Muscle of leg (tissue), 11 donors: ENCODE measurements around the gene TACC2. TPM values are rescaled to one million over a fixed set of nuclear protein-coding genes. Genes with fewer than 3 reads are reported as not detected.
"Not testable (repeated sequence)": the region's sequence is repeated elsewhere in the genome, so short reads cannot be mapped to it uniquely, and the experiment has no call there.

Source experiments
- DNase-seq: peaks from one replicate; pipeline ENCODE4 v3.0.0; 2013
- H3K27ac ChIP-seq: one replicate; pipeline ENCODE4 v1.5.1; 2013; ENCODE audit warnings: mild to moderate bottlenecking, low read length, control low read depth
- H3K27me3 ChIP-seq: one replicate; pipeline ENCODE4 v1.6.1; 2013; ENCODE audit warnings: low read length; ENCODE audit not compliant: control insufficient read depth, insufficient read depth
- H3K36me3 ChIP-seq: one replicate; pipeline ENCODE4 v1.6.1; 2013; ENCODE audit warnings: low read length; ENCODE audit not compliant: control insufficient read depth, insufficient read depth
- H3K4me1 ChIP-seq: one replicate; pipeline ENCODE4 v1.6.1; 2013; ENCODE audit warnings: low read length; ENCODE audit not compliant: control insufficient read depth, insufficient read depth
- H3K4me3 ChIP-seq: one replicate; pipeline ENCODE4 v1.5.1; 2013; ENCODE audit warnings: low read length, control low read depth
- H3K9me3 ChIP-seq: replicated peaks from 2 replicates; pipeline ENCODE4 v1.6.1; 2013; ENCODE audit warnings: low read depth, low read length; ENCODE audit not compliant: control insufficient read depth
- WGBS: methylation state at CpG from one replicate; pipeline ENCODE4 v1.1.5; 2013; ENCODE audit warnings: missing lambda C conversion rate; ENCODE audit not compliant: insufficient coverage; 5-methylcytosine and 5-hydroxymethylcytosine counted together
- polyA plus RNA-seq, 8 donors: library from polyadenylated mRNA; unstranded; fragments of 120-200 nt; gene quantifications; one replicate each; pipeline versions ENCODE4 v1.2.1 to v1.2.3, GENCODE V29; 2013; ENCODE audit warnings: inconsistent platforms in 1 of 8, low replicate concordance in 1 of 8; ENCODE audit not compliant: insufficient read length in 8 of 8, insufficient read depth in 1 of 8
- total RNA-seq: library from RNA; stranded (reverse); fragments of 120-200 nt; gene quantifications from one replicate; pipeline ENCODE4 v1.2.4, GENCODE V29; 2013

TACC2 gene
- total and polyA plus RNA-seq, 9 donors = 53.6 to 132 (median 104) TPM

DNA sequence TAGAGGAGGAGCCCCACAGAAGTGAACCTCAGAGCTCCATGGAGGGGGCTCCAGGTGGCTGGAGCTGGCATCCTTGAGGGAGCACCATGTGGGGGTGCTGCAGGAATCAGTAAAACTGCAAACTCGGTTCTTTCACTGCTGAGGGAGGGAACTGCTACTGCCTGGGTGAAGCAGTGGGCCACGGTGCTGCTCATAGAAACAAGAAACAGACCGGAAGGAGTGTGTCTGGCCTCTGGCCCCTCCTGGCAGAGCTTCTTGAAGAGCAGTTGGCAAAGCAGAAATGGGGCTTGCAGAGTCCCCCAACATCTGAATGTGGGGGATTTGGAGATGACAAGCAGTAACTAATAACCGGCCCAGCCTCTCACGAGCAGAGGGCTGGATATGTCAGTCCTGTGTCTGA, 23.8 kb downstream of the TACC2 start:
- peaks cover 2% of the 10 kb centered on the region for H3K9me3 ChIP-seq
- H3K27ac ChIP-seq = peak overlapping the region; percentile 67
- H3K4me1 ChIP-seq = peaks cover 6% of the 10 kb centered on the region
- 84% methylated on average over 3 of the region's 5 CpGs for WGBS
- no peak for DNase-seq
- H3K4me3 ChIP-seq = no peak overlapping the region
- H3K27me3 ChIP-seq = peaks cover 5% of the 10 kb centered on the region
- no peaks in the 10 kb centered on the region for H3K36me3 ChIP-seq

DNA sequence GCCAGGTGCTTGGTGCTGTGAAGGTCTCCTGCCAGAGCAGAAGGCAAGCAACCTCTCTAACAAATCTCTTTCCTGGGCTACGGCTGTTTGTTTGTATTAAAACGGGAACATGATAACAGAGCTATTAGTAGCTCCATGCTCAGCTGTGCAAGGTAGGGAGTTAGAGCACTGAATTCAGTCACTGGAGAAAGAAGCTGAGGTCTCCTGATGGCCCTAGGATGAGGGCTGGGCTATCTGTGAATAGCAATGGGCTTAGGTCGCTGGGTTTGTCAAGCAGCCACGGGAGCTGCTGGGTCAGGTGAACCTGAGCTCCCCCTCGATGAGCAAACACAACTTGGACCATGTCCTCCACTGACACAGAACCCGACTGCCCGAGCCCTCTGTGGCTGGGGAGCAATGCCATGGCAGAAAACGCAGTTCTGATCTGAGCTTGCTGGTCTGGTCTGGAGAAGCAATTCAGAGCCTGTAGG, 24.4 kb downstream of the TACC2 start:
- Histone ChIP-seq H3K4me3 (no peak overlapping the region), H3K27me3 (peaks cover 5% of the 10 kb centered on the region), H3K4me1 (peaks cover 6% of the 10 kb centered on the region), H3K36me3 (no peaks in the 10 kb centered on the region), H3K27ac (peak overlapping the region; percentile 67), H3K9me3 (peaks cover 2% of the 10 kb centered on the region)
- WGBS = 75% methylated on average over 8 of the region's 8 CpGs
- DNase-seq = peak; percentile 38

DNA sequence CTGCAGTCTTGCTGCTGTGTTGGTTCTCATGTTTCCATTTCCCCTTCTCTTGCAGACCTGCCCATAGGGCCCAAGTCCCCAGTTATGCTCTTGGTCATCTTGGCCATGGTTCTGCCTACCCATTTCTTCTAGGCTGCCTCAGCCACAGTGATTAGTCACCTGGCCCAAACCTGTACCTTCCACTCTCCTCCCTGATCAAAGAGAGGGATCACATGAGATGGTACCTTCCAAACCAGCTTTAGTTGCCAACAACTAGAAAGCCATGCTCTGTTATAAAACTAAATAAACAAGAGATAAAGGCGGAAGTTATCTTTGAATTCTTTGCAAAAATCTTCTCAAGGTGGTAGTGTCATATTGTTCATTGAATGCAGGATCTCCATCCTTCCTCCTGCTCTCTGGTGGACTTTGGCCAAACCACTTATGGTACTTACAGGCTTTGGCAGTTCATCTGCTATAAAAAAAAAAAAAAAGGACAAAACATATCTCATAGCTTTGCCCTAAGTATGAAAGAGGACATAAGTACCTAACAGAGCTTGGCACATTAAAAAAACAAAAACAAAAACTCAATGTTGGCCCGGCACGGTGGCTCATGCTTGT, 25.8 kb downstream of the TACC2 start:
- H3K4me1 ChIP-seq = peaks cover 20% of the 10 kb centered on the region
- no peak overlapping the region for H3K27ac ChIP-seq
- DNase-seq = no peak
- H3K27me3 ChIP-seq = peaks cover 16% of the 10 kb centered on the region
- H3K4me3 ChIP-seq = no peak overlapping the region
- WGBS = 60% methylated on average over 1 of the region's 3 CpGs
- no peaks in the 10 kb centered on the region for H3K36me3 ChIP-seq
- H3K9me3 ChIP-seq = peaks cover 2% of the 10 kb centered on the region

DNA sequence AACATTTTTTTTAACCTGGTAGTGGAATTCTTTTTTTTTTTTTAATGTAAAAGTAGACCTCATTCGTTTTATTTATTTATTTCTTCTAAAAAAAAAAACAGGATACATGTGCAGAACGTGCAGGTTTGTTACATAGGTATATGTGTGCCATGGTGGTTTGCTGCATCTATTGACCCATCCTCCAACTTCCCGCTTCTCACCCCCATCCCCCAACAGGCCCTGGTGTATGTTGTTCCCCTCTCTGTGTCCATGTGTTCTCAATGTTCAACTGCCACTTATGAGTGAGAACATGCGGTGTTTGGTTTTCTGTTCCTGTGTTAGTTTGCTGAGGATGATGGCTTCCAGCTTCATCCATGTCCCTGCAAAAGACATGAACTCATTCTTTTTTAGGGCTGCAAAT, 29.0 kb downstream of the TACC2 start:
- not testable (repeated sequence) for H3K9me3 ChIP-seq, DNase-seq, H3K27ac ChIP-seq, H3K4me3 ChIP-seq, H3K36me3 ChIP-seq
- WGBS = no CpG with 5 or more reads among the region's 4 CpGs
- peaks cover 23% of the 10 kb centered on the region for H3K4me1 ChIP-seq
- H3K27me3 ChIP-seq = peaks cover 16% of the 10 kb centered on the region

DNA sequence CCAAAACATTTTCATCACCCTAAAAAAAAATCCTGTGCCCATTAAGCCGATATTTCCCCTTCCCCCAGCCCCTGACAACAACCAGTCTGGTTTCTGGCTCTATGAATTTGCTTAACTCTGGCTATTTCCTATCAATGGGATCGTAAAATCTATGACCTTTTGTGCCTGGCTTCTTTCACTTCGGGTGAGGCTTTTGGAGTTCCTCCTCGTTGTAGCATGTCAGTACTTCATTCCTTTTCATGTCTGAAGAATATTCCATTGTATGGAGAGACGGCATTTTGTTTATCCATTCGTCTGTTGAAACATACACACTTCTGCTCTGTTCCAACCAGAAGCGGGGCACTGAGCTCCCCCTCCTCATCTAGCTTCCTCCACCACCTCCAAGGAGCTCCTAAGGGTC, 29.5 kb downstream of the TACC2 start:
- DNase-seq = no peak
- H3K9me3 ChIP-seq = no peaks in the 10 kb centered on the region
- WGBS = 67% methylated on average over 1 of the region's 7 CpGs
- H3K4me3 ChIP-seq = no peak overlapping the region
- H3K4me1 ChIP-seq = peaks cover 20% of the 10 kb centered on the region
- H3K27ac ChIP-seq = peak overlapping the region; percentile 17
- peaks cover 16% of the 10 kb centered on the region for H3K27me3 ChIP-seq
- H3K36me3 ChIP-seq = no peaks in the 10 kb centered on the region

DNA sequence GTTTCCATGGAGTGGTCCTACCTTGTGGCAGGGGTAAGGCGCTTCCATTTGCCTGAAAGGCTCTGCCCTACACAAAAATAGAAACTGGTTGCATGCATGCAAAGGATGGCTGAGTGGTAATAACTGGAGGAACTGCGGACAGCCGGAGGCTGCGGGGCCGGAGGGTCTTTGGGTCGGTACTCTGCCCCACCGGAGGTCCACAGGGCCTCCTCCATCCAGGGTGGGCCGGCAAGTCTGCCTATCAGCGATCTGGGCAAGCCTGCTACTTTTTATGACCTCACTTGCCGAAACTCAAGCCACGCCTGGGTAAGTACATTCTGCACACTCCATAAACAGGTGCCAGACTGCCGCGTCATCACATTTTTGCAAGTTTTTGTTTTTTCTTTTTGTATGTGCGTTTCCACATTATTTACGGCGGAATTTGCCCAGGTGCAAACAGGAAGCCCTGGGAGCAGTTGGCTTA, 30.0 kb downstream of the TACC2 start:
- peak; percentile 37 for DNase-seq
- H3K4me1 ChIP-seq = peaks cover 20% of the 10 kb centered on the region
- no peak overlapping the region for H3K4me3 ChIP-seq
- 46% methylated on average over 6 of the region's 16 CpGs for WGBS
- H3K27ac ChIP-seq = peak overlapping the region; percentile 17
- no peaks in the 10 kb centered on the region for H3K36me3 ChIP-seq
- peaks cover 16% of the 10 kb centered on the region for H3K27me3 ChIP-seq
- H3K9me3 ChIP-seq = no peaks in the 10 kb centered on the region

DNA sequence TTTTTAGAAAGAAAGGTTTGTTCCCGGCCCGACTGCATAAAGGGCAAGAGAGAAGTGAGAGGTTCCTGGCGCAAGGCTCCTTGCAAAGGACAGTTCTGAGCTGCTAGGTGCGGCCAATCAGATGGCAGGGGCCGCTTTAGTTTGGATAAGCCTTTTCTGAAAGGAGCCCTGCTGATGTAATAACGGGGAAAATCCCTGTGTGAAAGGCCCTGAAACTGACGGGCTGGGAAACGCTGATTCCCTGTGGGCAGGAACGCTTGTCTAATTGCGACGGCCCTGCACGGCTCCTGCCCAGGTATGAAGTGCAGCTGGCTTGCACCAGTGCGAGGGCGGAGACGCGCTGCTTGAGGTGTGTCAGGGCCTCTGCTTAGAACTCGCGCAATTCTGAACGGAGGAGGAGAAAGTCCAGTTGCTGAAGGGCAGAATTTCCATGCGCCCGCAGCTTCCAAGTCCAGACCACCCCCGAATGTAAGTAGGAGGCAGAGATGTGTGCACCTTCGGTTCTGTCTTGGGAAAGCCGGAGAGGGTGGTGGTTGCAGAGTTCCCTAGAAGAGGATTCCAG, 30.5 kb downstream of the TACC2 start:
- Histone ChIP-seq H3K27ac (no peak overlapping the region), H3K27me3 (peaks cover 16% of the 10 kb centered on the region), H3K4me3 (no peak overlapping the region), H3K9me3 (no peaks in the 10 kb centered on the region), H3K36me3 (no peaks in the 10 kb centered on the region), H3K4me1 (peaks cover 20% of the 10 kb centered on the region)
- WGBS = 36% methylated on average over 22 of the region's 24 CpGs
- DNase-seq = no peak

DNA sequence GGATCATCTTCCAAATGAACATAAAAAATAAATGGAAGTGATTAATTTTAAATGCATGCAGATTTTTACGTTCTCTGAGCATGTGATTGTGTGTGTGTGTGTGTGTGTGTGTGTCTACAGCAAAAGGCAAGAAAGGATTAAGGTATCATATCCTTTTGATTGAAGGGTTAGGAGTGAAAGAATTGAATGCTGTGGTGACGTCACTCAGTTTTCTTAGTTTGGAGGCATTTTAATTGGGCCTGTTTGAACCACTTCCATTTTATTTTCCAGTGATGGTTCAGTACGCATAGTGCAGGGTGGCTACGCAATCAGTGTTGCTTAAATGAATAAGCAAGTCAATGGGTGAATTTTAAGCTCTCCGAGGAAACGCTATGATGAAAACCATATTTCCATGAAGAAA, 31.3 kb downstream of the TACC2 start:
- WGBS = 80% methylated on average over 2 of the region's 6 CpGs
- Histone ChIP-seq H3K4me1 (peaks cover 20% of the 10 kb centered on the region), H3K36me3 (no peaks in the 10 kb centered on the region), H3K27me3 (peaks cover 16% of the 10 kb centered on the region), H3K9me3 (no peaks in the 10 kb centered on the region), H3K4me3 (no peak overlapping the region), H3K27ac (no peak overlapping the region)
- DNase-seq = no peak

DNA sequence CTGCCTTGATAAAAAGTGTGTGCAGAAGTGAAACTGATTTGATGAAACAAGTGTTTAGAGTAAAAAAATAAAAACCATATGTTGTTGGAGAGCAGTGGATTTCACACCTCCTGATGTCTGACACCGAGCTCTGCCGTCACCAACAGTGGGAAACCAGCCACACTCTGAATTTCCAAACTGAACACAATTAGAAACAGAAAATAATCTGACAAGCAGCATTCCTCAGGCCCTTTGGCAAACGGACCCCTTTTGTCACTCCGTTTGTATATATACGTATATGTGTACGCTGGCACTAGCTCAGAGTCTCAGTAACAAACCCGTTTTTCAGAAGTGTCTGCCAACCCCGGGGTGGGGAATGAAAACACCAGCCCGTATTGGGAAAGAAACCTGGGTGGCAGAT, 32.4 kb downstream of the TACC2 start:
- no peak overlapping the region for H3K4me3 ChIP-seq
- no CpG with 5 or more reads among the region's 9 CpGs for WGBS
- no peaks in the 10 kb centered on the region for H3K9me3 ChIP-seq
- peaks cover 20% of the 10 kb centered on the region for H3K4me1 ChIP-seq
- H3K27me3 ChIP-seq = peaks cover 16% of the 10 kb centered on the region
- H3K36me3 ChIP-seq = no peaks in the 10 kb centered on the region
- DNase-seq = peak; percentile 81
- H3K27ac ChIP-seq = peak overlapping the region; percentile 13

DNA sequence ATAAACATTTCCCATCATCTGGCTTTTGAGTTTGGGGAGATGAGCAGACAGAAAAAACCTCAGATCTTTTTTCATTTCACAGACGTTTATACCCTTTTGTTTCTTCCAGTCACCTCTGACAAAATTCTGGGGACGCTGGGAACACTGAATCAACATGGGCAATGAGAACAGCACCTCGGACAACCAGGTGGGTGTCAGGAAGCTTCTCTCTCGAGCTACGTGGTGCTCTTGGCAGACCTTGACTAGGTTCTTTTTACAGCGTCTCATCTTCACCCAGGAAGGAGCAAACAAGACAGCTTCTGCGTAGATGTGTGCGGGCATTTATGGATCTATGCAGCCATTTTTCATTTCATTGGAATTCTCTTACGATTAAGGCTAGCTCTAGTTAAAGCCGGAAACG, 32.9 kb downstream of the TACC2 start:
- no peak for DNase-seq
- 32% methylated on average over 6 of the region's 11 CpGs for WGBS
- Histone ChIP-seq H3K36me3 (no peaks in the 10 kb centered on the region), H3K27me3 (peaks cover 16% of the 10 kb centered on the region), H3K9me3 (no peaks in the 10 kb centered on the region), H3K27ac (peak overlapping the region; percentile 24), H3K4me1 (peaks cover 20% of the 10 kb centered on the region), H3K4me3 (no peak overlapping the region)
